ENCODE results near the gene SLC11A2.

DNA sequence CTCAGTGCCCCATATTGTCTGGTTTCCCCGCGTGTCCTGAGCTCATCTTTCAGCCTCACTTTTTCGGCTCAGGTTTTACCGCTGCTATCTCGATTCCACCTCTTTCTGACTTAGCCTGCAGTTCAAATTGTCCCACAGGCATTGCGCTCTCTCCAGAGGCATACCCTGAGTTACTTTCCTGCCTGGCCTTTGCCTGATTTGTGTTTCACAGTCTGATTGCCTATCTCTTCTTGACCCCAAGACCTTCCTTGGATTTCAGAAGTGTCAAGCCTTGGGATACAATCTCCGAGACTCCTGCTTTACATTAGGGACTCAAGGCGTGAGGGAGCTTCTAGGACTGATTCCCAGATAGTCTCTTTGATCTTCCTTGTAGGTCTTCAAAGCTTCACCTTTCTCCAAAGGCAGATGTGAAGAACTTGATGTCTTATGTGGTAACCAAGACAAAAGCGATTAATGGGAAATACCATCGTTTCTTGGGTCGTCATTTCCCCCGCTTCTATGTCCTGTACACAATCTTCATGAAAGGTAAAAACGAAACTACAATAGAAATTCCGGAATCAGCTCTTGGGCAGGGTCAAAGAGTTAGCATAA is 22.6 kb upstream of the SLC11A2 start:
- TF ChIP-seq, protein P1, sequence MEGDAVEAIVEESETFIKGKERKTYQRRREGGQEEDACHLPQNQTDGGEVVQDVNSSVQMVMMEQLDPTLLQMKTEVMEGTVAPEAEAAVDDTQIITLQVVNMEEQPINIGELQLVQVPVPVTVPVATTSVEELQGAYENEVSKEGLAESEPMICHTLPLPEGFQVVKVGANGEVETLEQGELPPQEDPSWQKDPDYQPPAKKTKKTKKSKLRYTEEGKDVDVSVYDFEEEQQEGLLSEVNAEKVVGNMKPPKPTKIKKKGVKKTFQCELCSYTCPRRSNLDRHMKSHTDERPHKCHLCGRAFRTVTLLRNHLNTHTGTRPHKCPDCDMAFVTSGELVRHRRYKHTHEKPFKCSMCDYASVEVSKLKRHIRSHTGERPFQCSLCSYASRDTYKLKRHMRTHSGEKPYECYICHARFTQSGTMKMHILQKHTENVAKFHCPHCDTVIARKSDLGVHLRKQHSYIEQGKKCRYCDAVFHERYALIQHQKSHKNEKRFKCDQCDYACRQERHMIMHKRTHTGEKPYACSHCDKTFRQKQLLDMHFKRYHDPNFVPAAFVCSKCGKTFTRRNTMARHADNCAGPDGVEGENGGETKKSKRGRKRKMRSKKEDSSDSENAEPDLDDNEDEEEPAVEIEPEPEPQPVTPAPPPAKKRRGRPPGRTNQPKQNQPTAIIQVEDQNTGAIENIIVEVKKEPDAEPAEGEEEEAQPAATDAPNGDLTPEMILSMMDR (IDR thresholded peaks at IDR 0.05), result no peak
- no peak for TF ChIP-seq POLR2A (IDR thresholded peaks at IDR 0.05)
- TF ChIP-seq POLR2AphosphoS5 (IDR thresholded peaks at IDR 0.05), result no peak
